ENCODE results near the gene MBD5.

Gene MBD5

DNA sequence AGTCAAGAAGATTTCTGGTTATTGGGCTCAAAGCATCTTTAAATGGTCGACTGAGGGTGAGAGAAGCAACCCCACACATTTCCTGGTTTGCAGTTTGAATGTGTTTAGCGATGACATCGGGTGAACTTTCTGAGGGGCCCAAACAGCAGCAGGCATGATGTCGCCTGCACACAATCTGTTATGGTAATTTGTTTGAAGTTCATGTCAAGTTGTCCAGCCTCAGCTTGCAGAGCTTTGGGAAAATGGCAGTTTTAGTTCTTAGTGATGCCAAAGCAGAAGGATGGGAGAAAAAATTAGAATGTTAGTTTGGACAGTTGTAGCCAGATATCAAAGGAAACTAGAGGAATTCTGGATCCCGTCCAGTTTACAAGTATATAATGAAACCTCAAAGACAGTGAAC, 284.6 kb downstream of the MBD5 start:
- TF ChIP-seq, protein P1, sequence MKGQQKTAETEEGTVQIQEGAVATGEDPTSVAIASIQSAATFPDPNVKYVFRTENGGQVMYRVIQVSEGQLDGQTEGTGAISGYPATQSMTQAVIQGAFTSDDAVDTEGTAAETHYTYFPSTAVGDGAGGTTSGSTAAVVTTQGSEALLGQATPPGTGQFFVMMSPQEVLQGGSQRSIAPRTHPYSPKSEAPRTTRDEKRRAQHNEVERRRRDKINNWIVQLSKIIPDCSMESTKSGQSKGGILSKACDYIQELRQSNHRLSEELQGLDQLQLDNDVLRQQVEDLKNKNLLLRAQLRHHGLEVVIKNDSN (IDR thresholded peaks at IDR 0.05) = no peak
- TF ChIP-seq NFIC (IDR thresholded peaks at IDR 0.05) = no peak
- TF ChIP-seq FOXM1 (IDR thresholded peaks at IDR 0.05; ENCODE audit: borderline replicate concordance, low read depth) = no peak
- TF ChIP-seq TAF1 (IDR thresholded peaks at IDR 0.05; ENCODE audit: low read depth) = no peak
- TF ChIP-seq, protein P2, sequence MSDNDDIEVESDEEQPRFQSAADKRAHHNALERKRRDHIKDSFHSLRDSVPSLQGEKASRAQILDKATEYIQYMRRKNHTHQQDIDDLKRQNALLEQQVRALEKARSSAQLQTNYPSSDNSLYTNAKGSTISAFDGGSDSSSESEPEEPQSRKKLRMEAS (IDR thresholded peaks at IDR 0.05) = no peak
- no peak for TF ChIP-seq TCF12 (IDR thresholded peaks at IDR 0.05; ENCODE audit: low read depth)
- no peak for TF ChIP-seq YY1 (IDR thresholded peaks at IDR 0.05; ENCODE audit: low read depth)
- TF ChIP-seq EGR1 (IDR thresholded peaks at IDR 0.05) = no peak
- no peak for TF ChIP-seq CEBPB (IDR thresholded peaks at IDR 0.05)

DNA sequence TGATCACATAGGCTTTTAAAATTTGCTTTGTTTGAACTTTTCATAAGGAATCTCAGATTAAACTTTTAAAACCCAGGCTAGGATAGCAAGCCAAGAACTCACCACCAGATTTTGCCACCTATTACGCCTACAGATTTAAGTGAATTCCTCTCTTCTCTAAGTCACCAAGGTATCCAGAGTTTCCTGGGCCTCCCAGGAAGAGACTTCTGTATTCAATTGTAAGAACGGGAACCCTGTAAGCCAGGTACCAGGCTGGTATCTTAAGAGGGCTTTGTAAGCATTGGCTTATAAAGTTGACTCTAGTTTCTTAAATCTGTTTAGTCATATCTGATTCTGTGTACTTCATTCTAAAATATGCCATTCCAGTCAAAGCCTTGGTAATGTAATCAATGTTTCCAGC, 285.1 kb downstream of the MBD5 start:
- TF ChIP-seq YY1 (IDR thresholded peaks at IDR 0.05; ENCODE audit: low read depth) (no peak), RAD21 (IDR thresholded peaks at IDR 0.05; ENCODE audit: low read depth) (no peak), EP300 (IDR thresholded peaks at IDR 0.05; ENCODE audit: borderline replicate concordance) (no peak), TCF12 (IDR thresholded peaks at IDR 0.05; ENCODE audit: low read depth) (no peak), TEAD4 (IDR thresholded peaks at IDR 0.05) (no peak), ZBTB7A (IDR thresholded peaks at IDR 0.05; ENCODE audit: low read depth) (no peak), CEBPB (IDR thresholded peaks at IDR 0.05) (no peak), NFIC (IDR thresholded peaks at IDR 0.05) (no peak), TAF1 (IDR thresholded peaks at IDR 0.05; ENCODE audit: low read depth) (no peak), CREB1 (IDR thresholded peaks at IDR 0.05; ENCODE audit: low read depth) (no peak), FOXM1 (IDR thresholded peaks at IDR 0.05; ENCODE audit: borderline replicate concordance, low read depth) (no peak), EGR1 (IDR thresholded peaks at IDR 0.05) (no peak)
- TF ChIP-seq, protein P1 (IDR thresholded peaks at IDR 0.05) = no peak
- TF ChIP-seq, protein P2 (IDR thresholded peaks at IDR 0.05) = no peak
- TF ChIP-seq, protein P3, sequence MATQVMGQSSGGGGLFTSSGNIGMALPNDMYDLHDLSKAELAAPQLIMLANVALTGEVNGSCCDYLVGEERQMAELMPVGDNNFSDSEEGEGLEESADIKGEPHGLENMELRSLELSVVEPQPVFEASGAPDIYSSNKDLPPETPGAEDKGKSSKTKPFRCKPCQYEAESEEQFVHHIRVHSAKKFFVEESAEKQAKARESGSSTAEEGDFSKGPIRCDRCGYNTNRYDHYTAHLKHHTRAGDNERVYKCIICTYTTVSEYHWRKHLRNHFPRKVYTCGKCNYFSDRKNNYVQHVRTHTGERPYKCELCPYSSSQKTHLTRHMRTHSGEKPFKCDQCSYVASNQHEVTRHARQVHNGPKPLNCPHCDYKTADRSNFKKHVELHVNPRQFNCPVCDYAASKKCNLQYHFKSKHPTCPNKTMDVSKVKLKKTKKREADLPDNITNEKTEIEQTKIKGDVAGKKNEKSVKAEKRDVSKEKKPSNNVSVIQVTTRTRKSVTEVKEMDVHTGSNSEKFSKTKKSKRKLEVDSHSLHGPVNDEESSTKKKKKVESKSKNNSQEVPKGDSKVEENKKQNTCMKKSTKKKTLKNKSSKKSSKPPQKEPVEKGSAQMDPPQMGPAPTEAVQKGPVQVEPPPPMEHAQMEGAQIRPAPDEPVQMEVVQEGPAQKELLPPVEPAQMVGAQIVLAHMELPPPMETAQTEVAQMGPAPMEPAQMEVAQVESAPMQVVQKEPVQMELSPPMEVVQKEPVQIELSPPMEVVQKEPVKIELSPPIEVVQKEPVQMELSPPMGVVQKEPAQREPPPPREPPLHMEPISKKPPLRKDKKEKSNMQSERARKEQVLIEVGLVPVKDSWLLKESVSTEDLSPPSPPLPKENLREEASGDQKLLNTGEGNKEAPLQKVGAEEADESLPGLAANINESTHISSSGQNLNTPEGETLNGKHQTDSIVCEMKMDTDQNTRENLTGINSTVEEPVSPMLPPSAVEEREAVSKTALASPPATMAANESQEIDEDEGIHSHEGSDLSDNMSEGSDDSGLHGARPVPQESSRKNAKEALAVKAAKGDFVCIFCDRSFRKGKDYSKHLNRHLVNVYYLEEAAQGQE (IDR thresholded peaks at IDR 0.05; ENCODE audit: low read depth) = no peak

DNA sequence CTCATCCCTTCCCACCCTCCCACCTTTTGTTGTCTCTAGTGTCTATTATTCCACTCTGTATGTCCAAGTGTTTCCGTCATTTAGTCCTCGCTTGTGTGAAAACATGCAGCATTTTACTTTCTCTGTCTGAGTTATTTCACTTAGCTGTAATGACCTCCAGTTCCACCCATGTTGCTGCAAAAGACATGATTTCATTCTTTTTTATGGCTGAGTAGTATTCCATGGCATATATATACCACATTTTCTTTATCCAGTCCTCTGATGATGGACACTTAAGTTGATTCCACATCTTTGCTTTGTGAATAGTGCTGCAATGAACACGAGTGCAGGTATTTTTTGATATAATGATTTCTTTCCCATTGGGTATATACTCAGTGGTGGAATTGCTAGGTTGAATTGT, 296.7 kb downstream of the MBD5 start:
- TF ChIP-seq TEAD4 (IDR thresholded peaks at IDR 0.05) = no peak
- no peak for TF ChIP-seq RAD21 (IDR thresholded peaks at IDR 0.05; ENCODE audit: low read depth)
- no peak for TF ChIP-seq EP300 (IDR thresholded peaks at IDR 0.05; ENCODE audit: borderline replicate concordance)
- TF ChIP-seq ZBTB7A (IDR thresholded peaks at IDR 0.05; ENCODE audit: low read depth) = no peak
- TF ChIP-seq EGR1 (IDR thresholded peaks at IDR 0.05) = no peak
- TF ChIP-seq FOXM1 (IDR thresholded peaks at IDR 0.05; ENCODE audit: borderline replicate concordance, low read depth) = no peak
- TF ChIP-seq TAF1 (IDR thresholded peaks at IDR 0.05; ENCODE audit: low read depth) = no peak
- no peak for TF ChIP-seq CREB1 (IDR thresholded peaks at IDR 0.05; ENCODE audit: low read depth)

DNA sequence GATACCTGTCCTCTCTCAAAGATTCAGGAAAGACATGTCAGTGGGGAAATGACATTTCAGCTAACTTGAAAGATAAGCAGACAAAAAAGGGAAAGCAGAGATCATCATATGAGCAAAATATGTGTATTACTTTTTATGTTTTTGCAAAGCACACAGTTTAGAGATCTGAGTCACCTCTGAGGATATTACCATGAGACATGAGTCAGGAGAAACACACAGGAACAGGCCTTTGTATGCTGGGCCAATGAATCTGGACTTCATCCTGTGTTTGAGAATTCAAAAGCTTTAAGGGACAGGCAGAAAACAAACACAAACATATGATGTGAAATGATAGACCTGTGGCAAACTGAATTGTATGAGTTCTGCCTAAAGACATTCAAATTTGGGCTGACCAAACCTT, 317.6 kb downstream of the MBD5 start:
- no peak for TF ChIP-seq NFIC (IDR thresholded peaks at IDR 0.05)
- no peak for TF ChIP-seq FOXM1 (IDR thresholded peaks at IDR 0.05; ENCODE audit: borderline replicate concordance, low read depth)

DNA sequence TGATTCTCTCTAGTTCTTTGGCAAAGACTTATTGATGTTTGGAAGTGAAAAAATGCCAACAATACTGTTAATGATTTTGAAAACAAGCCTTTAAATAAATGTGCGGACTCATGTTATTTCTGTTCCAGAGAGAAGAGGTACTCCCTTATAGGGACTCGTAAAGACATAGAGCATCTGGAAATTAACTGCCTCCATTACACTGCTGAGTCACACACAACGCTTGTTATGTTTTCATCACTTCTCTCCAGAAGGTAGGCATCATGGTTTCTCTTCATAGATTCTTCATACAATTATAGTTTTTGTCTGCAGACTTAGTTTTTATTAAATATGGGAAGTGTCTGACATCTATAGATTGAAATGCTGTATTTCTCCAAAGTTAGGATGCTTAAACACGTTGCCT, 321.2 kb downstream of the MBD5 start:
- TF ChIP-seq CEBPB (IDR thresholded peaks at IDR 0.05) = no peak
- TF ChIP-seq EP300 (IDR thresholded peaks at IDR 0.05; ENCODE audit: borderline replicate concordance) = no peak
- no peak for TF ChIP-seq ZBTB7A (IDR thresholded peaks at IDR 0.05; ENCODE audit: low read depth)
- TF ChIP-seq FOXM1 (IDR thresholded peaks at IDR 0.05; ENCODE audit: borderline replicate concordance, low read depth) = no peak
- no peak for TF ChIP-seq NFIC (IDR thresholded peaks at IDR 0.05)
- no peak for TF ChIP-seq YY1 (IDR thresholded peaks at IDR 0.05; ENCODE audit: low read depth)
- no peak for TF ChIP-seq EGR1 (IDR thresholded peaks at IDR 0.05)
- TF ChIP-seq TCF12 (IDR thresholded peaks at IDR 0.05; ENCODE audit: low read depth) = no peak
- TF ChIP-seq, protein P1 (IDR thresholded peaks at IDR 0.05) = no peak

DNA sequence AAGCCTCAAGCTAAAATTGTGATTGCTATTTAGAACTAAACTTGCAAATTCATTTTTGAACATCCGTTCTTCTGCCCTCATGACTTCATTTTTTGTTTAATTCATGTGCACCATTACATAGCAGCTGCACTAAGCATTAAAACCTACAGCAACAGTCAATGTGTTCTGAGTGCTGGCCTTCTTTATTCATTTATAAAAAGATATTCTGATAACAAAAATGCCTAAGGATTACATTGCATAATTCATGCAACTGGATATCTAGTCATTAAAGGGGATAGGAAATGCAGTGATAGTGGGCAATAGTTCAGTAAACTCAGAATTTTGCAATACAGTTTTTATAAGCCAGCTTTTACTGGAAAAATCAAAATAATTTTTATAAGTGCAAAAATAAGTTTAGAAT, 329.3 kb downstream of the MBD5 start:
- TF ChIP-seq YY1 (IDR thresholded peaks at IDR 0.05; ENCODE audit: low read depth) = no peak
- no peak for TF ChIP-seq TEAD4 (IDR thresholded peaks at IDR 0.05)
- TF ChIP-seq NFIC (IDR thresholded peaks at IDR 0.05) = no peak
- no peak for TF ChIP-seq EP300 (IDR thresholded peaks at IDR 0.05; ENCODE audit: borderline replicate concordance)
- no peak for TF ChIP-seq FOXM1 (IDR thresholded peaks at IDR 0.05; ENCODE audit: borderline replicate concordance, low read depth)
- TF ChIP-seq, protein P2 (IDR thresholded peaks at IDR 0.05) = no peak
- TF ChIP-seq TAF1 (IDR thresholded peaks at IDR 0.05; ENCODE audit: low read depth) = no peak
- TF ChIP-seq CEBPB (IDR thresholded peaks at IDR 0.05) = no peak
- no peak for TF ChIP-seq ZBTB7A (IDR thresholded peaks at IDR 0.05; ENCODE audit: low read depth)
- TF ChIP-seq, protein P3 (IDR thresholded peaks at IDR 0.05; ENCODE audit: low read depth) = no peak
